Measurements from ENCODE around the gene PERM1. TPM values are rescaled to one million over a fixed set of nuclear protein-coding genes. Genes with fewer than 3 reads are reported as not detected.
"Not testable (repeated sequence)": the region's sequence is repeated elsewhere in the genome, so short reads cannot be mapped to it uniquely, and the experiment has no call there.

The PERM1 gene
- total RNA-seq, 1 experiment from 2014 or later = 0.81 TPM

DNA sequence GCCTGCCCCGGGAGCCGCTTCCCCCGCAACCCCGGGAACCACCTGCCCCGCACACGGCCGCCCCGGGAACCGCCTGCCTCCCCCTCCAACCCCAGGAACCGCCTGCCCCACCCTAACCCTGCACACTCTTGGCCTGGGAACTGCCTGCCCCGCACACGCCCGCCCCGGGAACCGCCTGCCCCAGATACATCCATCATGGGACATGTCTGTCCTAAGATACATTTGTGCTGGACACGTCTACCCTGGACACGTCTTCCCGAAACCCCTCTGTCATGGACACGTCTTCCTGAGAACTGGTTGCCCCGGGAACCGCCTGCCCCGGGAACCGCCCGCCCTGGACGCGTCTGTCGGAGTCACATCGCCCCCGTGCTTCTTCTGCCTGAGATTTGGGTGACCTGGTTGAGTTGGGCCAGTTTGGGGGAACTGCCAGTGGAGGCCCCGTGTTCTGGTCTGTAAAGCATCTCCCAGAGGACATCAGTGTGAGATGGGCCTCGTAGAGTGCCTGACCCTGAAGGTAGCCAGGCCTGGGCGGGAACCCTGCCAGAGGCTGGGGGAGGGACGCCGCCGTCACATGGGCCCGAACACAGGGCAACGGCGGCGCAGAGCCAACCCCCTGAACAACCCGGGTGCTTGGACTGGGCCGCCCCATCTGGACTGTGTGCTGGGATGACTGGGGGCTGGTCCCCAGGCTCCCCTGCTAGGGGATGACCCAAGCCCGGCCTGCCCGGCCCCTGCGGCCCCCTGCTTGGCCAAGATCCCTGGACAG is 3.6 kb downstream of the PERM1 start:
- no peak for DNase-seq
- Histone ChIP-seq H3K9me2 (ENCODE audit: insufficient read depth) (no peaks in the 10 kb centered on the region), H3K4me3 (no peak overlapping the region), H3K36me3 (ENCODE audit: low read depth) (no peaks in the 10 kb centered on the region), H3K27ac (no peak overlapping the region), H3K79me2 (ENCODE audit: low read depth) (no peaks in the 10 kb centered on the region), H3K4me2 (no peak overlapping the region), H3K4me1 (replicated peaks; ENCODE audit: insufficient read depth) (peaks cover 13% of the 10 kb centered on the region), H3F3A (ENCODE audit: insufficient read depth, low read depth) (peaks cover 34% of the 10 kb centered on the region), H3K27me3 (ENCODE audit: insufficient read depth, low read depth) (no peaks in the 10 kb centered on the region), H2AFZ (no peak overlapping the region), H3K9me3 (ENCODE audit: insufficient read depth, low read depth) (no peaks in the 10 kb centered on the region), H4K20me1 (ENCODE audit: insufficient read depth) (no peaks in the 10 kb centered on the region)
- CTCF ChIA-PET = no interaction called here
- no TSS peak for BruUV-seq (replicated peaks)
- POLR2A ChIA-PET (ENCODE audit: unreplicated experiment) = no interaction called here
- intact Hi-C loops (cut with micrococcal nuclease; ENCODE audit: unreplicated experiment) = no loop called here
- TF ChIP-seq, protein P1, sequence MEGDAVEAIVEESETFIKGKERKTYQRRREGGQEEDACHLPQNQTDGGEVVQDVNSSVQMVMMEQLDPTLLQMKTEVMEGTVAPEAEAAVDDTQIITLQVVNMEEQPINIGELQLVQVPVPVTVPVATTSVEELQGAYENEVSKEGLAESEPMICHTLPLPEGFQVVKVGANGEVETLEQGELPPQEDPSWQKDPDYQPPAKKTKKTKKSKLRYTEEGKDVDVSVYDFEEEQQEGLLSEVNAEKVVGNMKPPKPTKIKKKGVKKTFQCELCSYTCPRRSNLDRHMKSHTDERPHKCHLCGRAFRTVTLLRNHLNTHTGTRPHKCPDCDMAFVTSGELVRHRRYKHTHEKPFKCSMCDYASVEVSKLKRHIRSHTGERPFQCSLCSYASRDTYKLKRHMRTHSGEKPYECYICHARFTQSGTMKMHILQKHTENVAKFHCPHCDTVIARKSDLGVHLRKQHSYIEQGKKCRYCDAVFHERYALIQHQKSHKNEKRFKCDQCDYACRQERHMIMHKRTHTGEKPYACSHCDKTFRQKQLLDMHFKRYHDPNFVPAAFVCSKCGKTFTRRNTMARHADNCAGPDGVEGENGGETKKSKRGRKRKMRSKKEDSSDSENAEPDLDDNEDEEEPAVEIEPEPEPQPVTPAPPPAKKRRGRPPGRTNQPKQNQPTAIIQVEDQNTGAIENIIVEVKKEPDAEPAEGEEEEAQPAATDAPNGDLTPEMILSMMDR (conservative IDR thresholded peaks at IDR 0.05) = no peak
- no peak for TF ChIP-seq EZH2 (IDR thresholded peaks at IDR 0.05; ENCODE audit: low read depth)

DNA sequence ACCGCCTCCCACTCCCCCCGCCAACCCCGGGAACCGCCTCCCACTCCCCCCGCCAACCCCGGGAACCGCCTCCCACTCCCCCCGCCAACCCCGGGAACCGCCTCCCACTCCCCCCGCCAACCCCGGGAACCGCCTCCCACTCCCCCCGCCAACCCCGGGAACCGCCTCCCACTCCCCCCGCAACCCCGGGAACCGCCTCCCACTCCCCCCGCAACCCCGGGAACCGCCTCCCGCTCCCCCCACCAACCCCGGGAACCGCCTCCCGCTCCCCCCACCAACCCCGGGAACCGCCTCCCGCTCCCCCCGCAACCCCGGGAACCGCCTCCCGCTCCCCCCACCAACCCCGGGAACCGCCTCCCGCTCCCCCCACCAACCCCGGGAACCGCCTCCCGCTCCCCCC is 5.1 kb downstream of the PERM1 start:
- Histone ChIP-seq H3K4me1 (replicated peaks; ENCODE audit: insufficient read depth) (peaks cover 13% of the 10 kb centered on the region), H3F3A (ENCODE audit: insufficient read depth, low read depth) (peaks cover 33% of the 10 kb centered on the region)
- H3K27me3 ChIP-seq (ENCODE audit: insufficient read depth, low read depth); H3K4me2 ChIP-seq; H3K27ac ChIP-seq; H3K79me2 ChIP-seq (ENCODE audit: low read depth); H3K9me3 ChIP-seq (ENCODE audit: insufficient read depth, low read depth); POLR2A ChIA-PET (ENCODE audit: unreplicated experiment); BruUV-seq (replicated peaks); H3K4me3 ChIP-seq; H3K9me2 ChIP-seq (ENCODE audit: insufficient read depth); DNase-seq; H4K20me1 ChIP-seq (ENCODE audit: insufficient read depth); H2AFZ ChIP-seq; H3K36me3 ChIP-seq (ENCODE audit: low read depth): not testable (repeated sequence)
- intact Hi-C loops (cut with micrococcal nuclease; ENCODE audit: unreplicated experiment) = loop anchor here (1.0 to 2.0 kb wide), 2 partner anchors 72 to 106 kb away; no protein-coding TSS in a partner anchor
- CTCF ChIA-PET = interaction anchor here (0.6 to 0.7 kb wide), 3 partner anchors 10 to 288 kb away, joined by 3 to 5 read pairs (median 5); no protein-coding TSS in a partner anchor

DNA sequence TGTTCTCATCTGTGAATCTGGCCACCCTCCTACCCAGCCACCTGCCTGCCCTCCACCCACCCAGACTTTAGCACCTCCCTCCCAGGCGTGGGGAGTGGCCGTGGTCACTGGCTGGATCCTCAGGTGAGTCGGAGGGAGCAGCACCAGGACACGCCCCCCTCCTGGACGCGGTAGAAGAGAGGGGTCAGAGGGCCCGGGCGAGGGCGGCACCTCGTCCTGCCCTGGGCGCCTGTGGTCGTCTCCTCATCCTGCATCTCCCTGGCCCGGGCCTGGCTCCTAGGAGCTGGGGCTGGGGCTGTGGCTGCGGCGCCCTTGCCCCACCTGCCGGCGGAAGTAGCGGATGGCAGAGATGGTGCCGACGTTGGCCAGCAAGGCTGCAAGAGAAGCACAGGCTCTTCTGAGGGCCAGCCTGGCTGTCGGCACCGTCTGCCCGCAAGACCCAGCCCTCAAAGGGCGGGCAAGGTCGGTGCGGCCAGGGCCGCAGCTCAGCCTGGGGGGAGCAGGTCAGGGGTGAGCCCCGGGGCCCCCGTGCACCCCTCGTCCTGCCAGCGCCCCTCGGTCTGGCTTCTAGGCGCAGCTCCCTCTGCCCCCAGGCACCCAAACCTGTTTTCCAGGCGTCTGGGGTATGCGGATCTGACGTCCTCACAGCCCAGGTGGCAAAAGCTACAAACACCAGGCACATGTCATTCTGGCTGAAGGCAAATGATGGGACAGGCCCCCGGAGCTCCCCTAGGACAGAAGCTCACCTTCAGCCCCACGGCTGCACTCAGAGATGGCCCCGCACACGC is 5.8 kb downstream of the PERM1 start:
- Histone ChIP-seq H3F3A (ENCODE audit: insufficient read depth, low read depth) (peaks cover 33% of the 10 kb centered on the region), H3K4me3 (peak overlapping the region; percentile 62; the same call in 1 of the 2 replicates), H3K4me1 (replicated peaks; ENCODE audit: insufficient read depth) (peaks cover 13% of the 10 kb centered on the region), H3K9me3 (ENCODE audit: insufficient read depth, low read depth) (no peaks in the 10 kb centered on the region), H3K4me2 (peak overlapping the region; percentile 99), H2AFZ (peak overlapping the region; percentile 66), H3K27me3 (ENCODE audit: insufficient read depth, low read depth) (no peaks in the 10 kb centered on the region), H3K9me2 (ENCODE audit: insufficient read depth) (no peaks in the 10 kb centered on the region), H3K36me3 (ENCODE audit: low read depth) (no peaks in the 10 kb centered on the region), H3K79me2 (ENCODE audit: low read depth) (no peaks in the 10 kb centered on the region), H4K20me1 (ENCODE audit: insufficient read depth) (no peaks in the 10 kb centered on the region), H3K27ac (peak overlapping the region; percentile 59)
- no TSS peak for BruUV-seq (replicated peaks)
- CTCF ChIA-PET = interaction anchor here (0.6 to 0.7 kb wide), 3 partner anchors 9 to 289 kb away, joined by 3 to 5 read pairs (median 5); no protein-coding TSS in a partner anchor
- TF ChIP-seq EZH2 (IDR thresholded peaks at IDR 0.05; ENCODE audit: low read depth) = no peak
- TF ChIP-seq, protein P1 (conservative IDR thresholded peaks at IDR 0.05) = peak; percentile 83
- intact Hi-C loops (cut with micrococcal nuclease; ENCODE audit: unreplicated experiment) = loop anchor here (1.0 to 2.0 kb wide), 2 partner anchors 71 to 106 kb away; no protein-coding TSS in a partner anchor
- POLR2A ChIA-PET (ENCODE audit: unreplicated experiment) = no interaction called here
- peak; percentile 89 for DNase-seq
